HepG2 (cell line): Measurements from ENCODE around the gene ZBED3. TPM values are rescaled to one million over a fixed set of nuclear protein-coding genes. Genes with fewer than 3 reads are reported as not detected.

ENCODE experiments used
- CEBPB ChIP-seq: IDR thresholded peaks from 2 replicates; pipeline ENCODE4 v1.6.1; 2011; ENCODE audit warnings: low read depth, low read length, improper control_type of control experiment, borderline replicate concordance
- ELF1 ChIP-seq: sonication (generic); formaldehyde crosslinking; IDR thresholded peaks from 2 replicates; pipeline ENCODE4 v1.4.0; 2020; ENCODE audit warnings: missing genetic modification reagents
- EP300 ChIP-seq, 3 experiments: sonication (generic) in 1 of 3; formaldehyde crosslinking in 1 of 3; IDR thresholded peaks; 2 replicates each; pipeline versions ENCODE4 v1.5.1 to v1.6.1; 2011 to 2020; ENCODE audit warnings: low read depth in 2 of 3, low read length in 2 of 3, borderline replicate concordance in 1 of 3, improper control_type of control experiment in 1 of 3, mild to moderate bottlenecking in 1 of 3, missing genetic modification reagents in 1 of 3, moderate library complexity in 1 of 3
- GMEB1 ChIP-seq: sonication (generic); formaldehyde crosslinking; IDR thresholded peaks from 2 replicates; pipeline ENCODE4 v1.5.1; 2020; ENCODE audit warnings: missing genetic modification reagents, mild to moderate bottlenecking, borderline replicate concordance
- HMG20B ChIP-seq: conservative IDR thresholded peaks from 2 replicates; pipeline ENCODE4 v1.6.1; 2016; ENCODE audit warnings: missing genetic modification reagents, missing compliant biosample characterization
- HNF1A ChIP-seq, 2 experiments: sonication (generic) in 1 of 2; formaldehyde crosslinking in 1 of 2; IDR thresholded peaks; 2 replicates each; pipeline versions ENCODE4 v1.4.0 to v1.6.1; 2016 to 2020; ENCODE audit warnings: borderline replicate concordance in 1 of 2, low read depth in 1 of 2, mild to moderate bottlenecking in 1 of 2, missing genetic modification reagents in 1 of 2
- MAFK ChIP-seq, 2 experiments: IDR thresholded peaks in 1 of 2; conservative IDR thresholded peaks in 1 of 2; 2 replicates each; pipeline ENCODE4 v1.6.1; 2011; ENCODE audit warnings: improper control_type of control experiment in 2 of 2, low read length in 2 of 2
- MXD1 ChIP-seq: sonication (generic); formaldehyde crosslinking; IDR thresholded peaks from 2 replicates; pipeline ENCODE4 v1.4.0; 2020; ENCODE audit warnings: mild to moderate bottlenecking, missing genetic modification reagents
- PHF21A ChIP-seq: sonication (generic); formaldehyde crosslinking; IDR thresholded peaks from 2 replicates; pipeline ENCODE4 v1.5.0; 2020; ENCODE audit warnings: mild to moderate bottlenecking, missing genetic modification reagents
- SP2 ChIP-seq: sonication (generic); formaldehyde crosslinking; IDR thresholded peaks from 2 replicates; pipeline ENCODE4 v1.5.1; 2020; ENCODE audit warnings: mild to moderate bottlenecking, missing genetic modification reagents
- TFE3 ChIP-seq: IDR thresholded peaks from 2 replicates; pipeline ENCODE4 v1.6.1; 2016
- ZBTB25 ChIP-seq: IDR thresholded peaks from 2 replicates; pipeline ENCODE4 v1.6.1; 2018; ENCODE audit warnings: missing genetic modification reagents
- ZFX ChIP-seq: sonication (generic); formaldehyde crosslinking; IDR thresholded peaks from 2 replicates; pipeline ENCODE4 v1.4.0; 2020; ENCODE audit warnings: mild to moderate bottlenecking, low read depth, missing genetic modification reagents, moderate library complexity
- ZKSCAN5 ChIP-seq: sonication (generic); formaldehyde crosslinking; IDR thresholded peaks from 2 replicates; pipeline ENCODE4 v1.5.1; 2020; ENCODE audit warnings: mild to moderate bottlenecking, missing genetic modification reagents
- ZNF263 ChIP-seq: sonication (generic); formaldehyde crosslinking; IDR thresholded peaks from 2 replicates; pipeline ENCODE4 v1.4.0; 2020; ENCODE audit warnings: missing genetic modification reagents
- ZNF670 ChIP-seq: sonication (generic); formaldehyde crosslinking; IDR thresholded peaks from 2 replicates; pipeline ENCODE4 v1.8.0; 2022; ENCODE audit warnings: mild to moderate bottlenecking, missing genetic modification reagents, borderline replicate concordance
- ZNF777 ChIP-seq: sonication (generic); formaldehyde crosslinking; IDR thresholded peaks from 2 replicates; pipeline ENCODE4 v1.4.0; 2020; ENCODE audit warnings: missing genetic modification reagents
- polyA plus RNA-seq, 8 experiments: library from polyadenylated mRNA; depleted of rRNA in 3 of 8; stranded (reverse) in 7 of 8; unstranded in 1 of 8; fragments of >200 nt; fragmentation: Illumina TruSeq in 4 of 8; extraction: Trizol in 4 of 8; gene quantifications; 2 replicates each; pipeline versions ENCODE4 v1.2.1 to v1.2.3, GENCODE V29; 2011 to 2016; ENCODE audit warnings: low read depth in 4 of 8, missing spikeins in 1 of 8, mixed read lengths in 1 of 8; ENCODE audit not compliant: insufficient read depth in 1 of 8
- total RNA-seq, 5 experiments: library from RNA; depleted of rRNA; stranded (reverse); fragments of >200 nt; fragmentation: Illumina TruSeq; extraction: Trizol; gene quantifications; 2 replicates each; pipeline ENCODE4 v1.2.3, GENCODE V29; 2016; ENCODE audit warnings: low read depth in 1 of 5

Gene ZBED3
- total and polyA plus RNA-seq, 2 of the 13 experiments (the other 11 are each of a cell fraction or from before 2014, with no cell fraction given): 2.3 to 8.1 TPM

GRCh38 chr5:77030097-77031071, 56.7 kb downstream of the ZBED3 start, which contains the start of gene AGGF1 (continued):
- TF ChIP-seq ZFX (peak; percentile 94), CEBPB (peak; percentile 57), ZNF263 (CRISPR knock-in tag) (peak; percentile 66), GMEB1 (peak; percentile 99), HMG20B (peak; percentile 18; the same call in 1 of the 2 replicates), SP2 (CRISPR knock-in tag) (peak; percentile 84), ZNF777 (CRISPR knock-in tag) (peak; percentile 75), ELF1 (CRISPR knock-in tag) (peak; percentile 93), MAFK (conservative IDR thresholded peaks at IDR 0.05 in 1 of 2, IDR thresholded peaks at IDR 0.05 in 1 of 2; ENCODE audit: low read length in 2 of 2) (no peak), ZBTB25 (CRISPR knock-in tag) (peak; percentile 61; the same call in 1 of the 2 replicates), PHF21A (CRISPR knock-in tag) (0 out of 2 replicates have a peak, but pooled peaks have one; percentile 64), HNF1A (IDR thresholded peaks at IDR 0.05; ENCODE audit: low read depth) (no peak), HNF1A (CRISPR knock-in tag; IDR thresholded peaks at IDR 0.05; ENCODE audit: borderline replicate concordance) (peak; percentile 67; the same call in 1 of the 2 replicates), ZNF670 (CRISPR knock-in tag) (no peak; the same call in 1 of the 2 replicates), TFE3 (no peak), ZKSCAN5 (no peak), EP300 (IDR thresholded peaks at IDR 0.05; ENCODE audit: low read depth in 2 of 2, low read length in 2 of 2) (no peak), EP300 (CRISPR knock-in tag; IDR thresholded peaks at IDR 0.05; ENCODE audit: borderline replicate concordance) (0 out of 2 replicates have a peak, but pooled peaks have one; percentile 4), MXD1 (CRISPR knock-in tag) (peak; percentile 79)
